Activated T-helper 1 cell treated with anti-CD3 and anti-CD28 coated beads, Interleukin-12 subunit alpha, Interleukin-12 subunit beta, Interleukin-2, Interleukin-4 antibody, amounts not matched to agents 30 ng/mL and 10 ng/mL and 1 ng/mL, durations not matched to agents 14 hours and 24 hours and 36 hours (primary cell): Measurements from ENCODE around the gene GRID2. TPM values are rescaled to one million over a fixed set of nuclear protein-coding genes. Genes with fewer than 3 reads are reported as not detected.

Experiments used
- DNase-seq: peaks from one replicate; pipeline ENCODE4 v3.0.0; 2021; ENCODE audit warnings: low spot score
- H3K27ac Mint-ChIP-seq: one replicate; pipeline ENCODE4 v1.8.0; 2021; ENCODE audit warnings: mild to moderate bottlenecking, mixed read lengths
- H3K27me3 Mint-ChIP-seq: one replicate; pipeline ENCODE4 v1.8.0; 2022; ENCODE audit warnings: mild to moderate bottlenecking, moderate library complexity, mixed read lengths; ENCODE audit not compliant: insufficient read depth
- H3K36me3 Mint-ChIP-seq: one replicate; pipeline ENCODE4 v1.8.0; 2021; ENCODE audit warnings: low read depth, mixed read lengths
- H3K4me1 Mint-ChIP-seq: one replicate; pipeline ENCODE4 v1.8.0; 2021; ENCODE audit warnings: low read depth, mixed read lengths
- H3K4me3 Mint-ChIP-seq: one replicate; pipeline ENCODE4 v1.8.0; 2021; ENCODE audit warnings: mild to moderate bottlenecking, moderate library complexity, mixed read lengths
- H3K9me3 Mint-ChIP-seq: one replicate; pipeline ENCODE4 v1.8.0; 2021; ENCODE audit warnings: mixed read lengths
- intact Hi-C: fragments of 100-400 bp; cut with micrococcal nuclease; formaldehyde crosslinking; loops from one replicate; pipeline ENCODE4 v1.15.1; 2024
- total RNA-seq: library from RNA; stranded (reverse); gene quantifications from 2 replicates; pipeline ENCODE4 v1.2.3, GENCODE V29; 2022

The GRID2 gene
- total RNA-seq, 1 donor from 2014 or later, result not detected

- H3K36me3 Mint-ChIP-seq, result no peaks in the 10 kb centered on the region
- H3K27ac Mint-ChIP-seq, result no peak overlapping the region
- no peak overlapping the region for H3K4me3 Mint-ChIP-seq
- no peak for DNase-seq
- no peaks in the 10 kb centered on the region for H3K27me3 Mint-ChIP-seq
- intact Hi-C loops, result no loop called here
- H3K9me3 Mint-ChIP-seq, result no peaks in the 10 kb centered on the region
- no peaks in the 10 kb centered on the region for H3K4me1 Mint-ChIP-seq
These were observed 895.7 kb downstream of the GRID2 start for GRCh38 chr4:93199492-93199891.

DNA sequence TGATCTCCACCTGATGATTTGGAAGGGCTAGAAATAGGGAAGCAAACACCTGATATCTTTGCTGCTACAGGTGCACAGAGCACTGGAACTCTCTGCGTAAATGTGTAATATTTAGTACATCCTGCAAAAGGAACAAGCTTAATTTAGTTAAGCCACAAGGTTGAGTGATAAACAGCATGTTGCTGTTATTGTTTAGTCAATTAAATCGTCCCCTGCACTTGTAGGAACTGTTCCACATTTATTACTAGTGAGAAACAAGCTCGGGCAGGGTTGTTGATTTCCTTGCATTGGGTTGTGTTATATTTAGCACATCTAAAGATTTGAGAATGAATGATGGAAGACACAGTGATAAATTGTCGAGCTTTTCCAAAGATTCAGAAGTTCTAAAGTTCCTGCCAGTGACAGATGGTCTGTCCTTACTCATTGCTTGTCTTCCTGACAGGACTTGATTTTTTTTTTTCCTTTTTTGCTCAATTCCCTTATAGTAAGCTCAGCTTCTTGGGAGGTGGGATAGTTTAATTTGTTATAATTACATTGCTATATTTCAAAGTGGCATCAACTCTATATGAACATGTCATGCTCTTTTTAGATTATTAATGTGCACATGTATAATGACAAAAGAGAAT lies 897.8 kb downstream of the GRID2 start:
- H3K27me3 Mint-ChIP-seq, result no peaks in the 10 kb centered on the region
- no peak for DNase-seq
- H3K4me1 Mint-ChIP-seq, result no peaks in the 10 kb centered on the region
- no peaks in the 10 kb centered on the region for H3K9me3 Mint-ChIP-seq
- no peak overlapping the region for H3K27ac Mint-ChIP-seq
- H3K4me3 Mint-ChIP-seq, result no peak overlapping the region
- intact Hi-C loops, result no loop called here
- no peaks in the 10 kb centered on the region for H3K36me3 Mint-ChIP-seq

DNA sequence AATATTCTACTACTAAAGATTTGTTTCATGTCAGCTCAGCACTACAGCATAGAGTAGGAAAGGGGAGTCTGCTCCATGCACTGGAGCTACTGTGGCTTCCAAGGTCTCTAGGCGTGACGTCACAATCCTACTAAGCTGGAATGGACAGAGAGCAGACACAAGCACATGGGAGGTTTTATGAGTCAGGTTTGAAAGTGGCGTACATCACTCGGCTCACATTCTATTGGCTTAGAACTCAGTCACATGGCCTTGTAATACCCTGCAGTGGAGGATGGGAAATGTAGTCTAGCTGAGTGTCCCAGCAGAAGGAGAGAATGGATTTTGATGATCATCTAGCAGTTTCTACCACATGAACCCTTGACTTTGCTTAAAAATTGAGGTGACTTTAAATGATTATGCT lies 899.9 kb downstream of the GRID2 start:
- no peak overlapping the region for H3K27ac Mint-ChIP-seq

GRCh38 chr4:93212250-93212649 lies 908.5 kb downstream of the GRID2 start:
- Mint-ChIP-seq H3K4me1 (no peaks in the 10 kb centered on the region), H3K27me3 (no peaks in the 10 kb centered on the region), H3K27ac (no peak overlapping the region), H3K9me3 (no peaks in the 10 kb centered on the region), H3K4me3 (no peak overlapping the region), H3K36me3 (no peaks in the 10 kb centered on the region)
- no peak for DNase-seq
- intact Hi-C loops, result no loop called here

More for the DNA sequence above, 899.9 kb downstream of the GRID2 start:
- intact Hi-C loops, result no loop called here
- H3K27me3 Mint-ChIP-seq, result no peaks in the 10 kb centered on the region
- no peaks in the 10 kb centered on the region for H3K9me3 Mint-ChIP-seq
- H3K4me3 Mint-ChIP-seq, result no peak overlapping the region
- DNase-seq, result no peak
- no peaks in the 10 kb centered on the region for H3K4me1 Mint-ChIP-seq
- H3K36me3 Mint-ChIP-seq, result no peaks in the 10 kb centered on the region

- Mint-ChIP-seq H3K27ac (no peak overlapping the region), H3K27me3 (no peaks in the 10 kb centered on the region)
- intact Hi-C loops, result no loop called here
These were observed 912.9 kb downstream of the GRID2 start for GRCh38 chr4:93216646-93217045.

DNA sequence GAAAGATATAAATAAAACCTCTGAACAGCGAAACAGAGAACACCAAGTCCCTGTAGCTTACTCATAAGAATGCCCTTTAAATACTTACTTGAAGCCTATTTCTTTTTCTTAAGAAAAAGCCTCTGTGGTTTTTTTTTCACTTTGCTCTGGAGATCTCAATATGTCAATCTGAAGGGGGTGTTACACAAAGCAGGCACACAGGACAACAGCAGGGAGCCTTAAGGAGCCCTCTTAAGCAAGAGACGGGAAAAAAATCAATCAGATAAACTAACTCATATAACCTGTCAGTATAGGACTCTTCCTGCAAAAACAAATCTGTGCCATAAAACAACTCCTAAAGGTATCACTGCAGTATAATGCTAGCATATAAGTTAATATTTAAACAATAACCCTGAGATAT lies 913.7 kb downstream of the GRID2 start:
- no peak for DNase-seq
- H3K27me3 Mint-ChIP-seq, result no peaks in the 10 kb centered on the region
- H3K9me3 Mint-ChIP-seq, result no peaks in the 10 kb centered on the region
- no peak overlapping the region for H3K27ac Mint-ChIP-seq
- intact Hi-C loops, result no loop called here
- no peaks in the 10 kb centered on the region for H3K4me1 Mint-ChIP-seq
- H3K36me3 Mint-ChIP-seq, result no peaks in the 10 kb centered on the region
- no peak overlapping the region for H3K4me3 Mint-ChIP-seq

More at GRCh38 chr4:93216646-93217045, 912.9 kb downstream of the GRID2 start:
- Mint-ChIP-seq H3K4me1 (no peaks in the 10 kb centered on the region), H3K36me3 (no peaks in the 10 kb centered on the region), H3K9me3 (no peaks in the 10 kb centered on the region), H3K4me3 (no peak overlapping the region)
- DNase-seq, result no peak

- H3K4me1 Mint-ChIP-seq, result no peaks in the 10 kb centered on the region
- H3K4me3 Mint-ChIP-seq, result no peak overlapping the region
- H3K27me3 Mint-ChIP-seq, result no peaks in the 10 kb centered on the region
- intact Hi-C loops, result no loop called here
- H3K36me3 Mint-ChIP-seq, result no peaks in the 10 kb centered on the region
- no peaks in the 10 kb centered on the region for H3K9me3 Mint-ChIP-seq
- no peak for DNase-seq
- no peak overlapping the region for H3K27ac Mint-ChIP-seq
These were observed 918.0 kb downstream of the GRID2 start for GRCh38 chr4:93221771-93222170.

GRCh38 chr4:93228021-93228420 lies 924.3 kb downstream of the GRID2 start:
- Mint-ChIP-seq H3K36me3 (no peaks in the 10 kb centered on the region), H3K27ac (no peak overlapping the region), H3K4me1 (no peaks in the 10 kb centered on the region), H3K27me3 (no peaks in the 10 kb centered on the region), H3K4me3 (no peak overlapping the region), H3K9me3 (no peaks in the 10 kb centered on the region)
- intact Hi-C loops, result no loop called here
- no peak for DNase-seq

DNA sequence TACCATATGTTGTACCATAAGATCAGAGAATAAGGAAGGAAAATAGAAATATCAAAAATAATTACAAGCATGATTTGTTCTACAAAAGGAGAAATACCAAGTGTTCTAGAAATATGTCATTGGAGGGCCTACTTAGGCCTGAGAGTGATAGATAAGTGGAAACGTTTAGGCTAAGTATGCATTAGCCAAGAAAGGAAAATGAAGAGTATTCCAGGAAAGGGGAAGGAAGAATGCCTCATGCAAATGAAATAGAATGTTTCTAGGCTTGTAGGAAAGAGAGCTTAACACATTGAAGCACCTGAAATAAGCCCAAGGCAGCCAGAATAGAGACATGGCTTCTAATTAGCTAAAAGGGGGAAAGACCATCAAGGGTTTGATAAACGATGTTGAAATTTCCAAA lies 929.1 kb downstream of the GRID2 start:
- intact Hi-C loops, result no loop called here
- Mint-ChIP-seq H3K4me3 (no peak overlapping the region), H3K4me1 (no peaks in the 10 kb centered on the region), H3K27ac (no peak overlapping the region), H3K9me3 (no peaks in the 10 kb centered on the region), H3K27me3 (no peaks in the 10 kb centered on the region), H3K36me3 (no peaks in the 10 kb centered on the region)
- no peak for DNase-seq

DNA sequence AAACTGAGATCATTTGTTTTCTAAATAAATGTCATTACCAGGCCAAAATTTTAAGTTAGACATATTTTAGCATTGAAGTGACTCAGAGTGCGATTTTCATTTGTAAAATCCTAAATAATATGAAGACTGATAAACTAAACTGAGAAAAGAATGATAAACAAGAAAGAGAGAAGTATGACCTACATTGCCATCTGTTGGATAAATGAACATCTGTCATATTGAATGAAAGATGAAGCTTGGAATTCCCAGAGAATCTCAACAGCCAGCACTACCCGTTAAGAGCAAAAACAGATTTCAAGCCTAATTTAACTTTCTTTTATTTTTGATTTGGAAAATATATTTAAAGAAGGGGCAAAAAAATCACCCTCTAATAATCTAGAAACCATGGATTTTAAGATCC lies 933.8 kb downstream of the GRID2 start:
- intact Hi-C loops, result no loop called here
- Mint-ChIP-seq H3K9me3 (no peaks in the 10 kb centered on the region), H3K27ac (no peak overlapping the region), H3K36me3 (no peaks in the 10 kb centered on the region), H3K4me3 (no peak overlapping the region), H3K4me1 (no peaks in the 10 kb centered on the region), H3K27me3 (no peaks in the 10 kb centered on the region)
- no peak for DNase-seq

- no peaks in the 10 kb centered on the region for H3K27me3 Mint-ChIP-seq
- no peak for DNase-seq
- H3K4me3 Mint-ChIP-seq, result no peak overlapping the region
- intact Hi-C loops, result no loop called here
- H3K27ac Mint-ChIP-seq, result no peak overlapping the region
- no peaks in the 10 kb centered on the region for H3K4me1 Mint-ChIP-seq
- no peaks in the 10 kb centered on the region for H3K9me3 Mint-ChIP-seq
- H3K36me3 Mint-ChIP-seq, result no peaks in the 10 kb centered on the region
These were observed 939.5 kb downstream of the GRID2 start for GRCh38 chr4:93243262-93243661.

DNA sequence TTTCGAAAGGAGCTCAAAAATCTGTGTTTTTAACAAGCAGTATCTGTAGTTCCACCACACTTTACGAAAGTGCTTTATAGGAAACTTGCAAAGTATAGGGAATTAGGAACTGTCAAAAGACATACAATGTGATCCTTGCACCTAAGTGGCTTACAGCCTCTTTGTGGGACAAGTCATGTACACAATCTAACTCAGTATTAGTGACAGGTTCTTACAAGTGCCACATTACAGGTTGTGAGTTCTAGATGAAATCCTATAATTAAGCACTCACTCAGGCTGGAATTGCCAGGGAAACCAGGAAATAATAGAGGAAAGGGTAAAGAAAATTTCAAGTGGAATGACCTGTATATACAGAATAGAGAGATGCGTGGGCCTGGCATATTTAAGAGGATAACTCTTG lies 957.4 kb downstream of the GRID2 start:
- intact Hi-C loops, result no loop called here
- peaks cover 8% of the 10 kb centered on the region for H3K9me3 Mint-ChIP-seq
- no peaks in the 10 kb centered on the region for H3K4me1 Mint-ChIP-seq
- H3K36me3 Mint-ChIP-seq, result no peaks in the 10 kb centered on the region
- no peak overlapping the region for H3K4me3 Mint-ChIP-seq
- H3K27me3 Mint-ChIP-seq, result no peaks in the 10 kb centered on the region
- no peak for DNase-seq
- H3K27ac Mint-ChIP-seq, result no peak overlapping the region

- H3K27me3 Mint-ChIP-seq, result no peaks in the 10 kb centered on the region
- no peak overlapping the region for H3K4me3 Mint-ChIP-seq
- DNase-seq, result no peak
- H3K27ac Mint-ChIP-seq, result no peak overlapping the region
- H3K9me3 Mint-ChIP-seq, result peaks cover 8% of the 10 kb centered on the region
- intact Hi-C loops, result no loop called here
- no peaks in the 10 kb centered on the region for H3K36me3 Mint-ChIP-seq
- no peaks in the 10 kb centered on the region for H3K4me1 Mint-ChIP-seq
These were observed 959.4 kb downstream of the GRID2 start for GRCh38 chr4:93263166-93263565.

DNA sequence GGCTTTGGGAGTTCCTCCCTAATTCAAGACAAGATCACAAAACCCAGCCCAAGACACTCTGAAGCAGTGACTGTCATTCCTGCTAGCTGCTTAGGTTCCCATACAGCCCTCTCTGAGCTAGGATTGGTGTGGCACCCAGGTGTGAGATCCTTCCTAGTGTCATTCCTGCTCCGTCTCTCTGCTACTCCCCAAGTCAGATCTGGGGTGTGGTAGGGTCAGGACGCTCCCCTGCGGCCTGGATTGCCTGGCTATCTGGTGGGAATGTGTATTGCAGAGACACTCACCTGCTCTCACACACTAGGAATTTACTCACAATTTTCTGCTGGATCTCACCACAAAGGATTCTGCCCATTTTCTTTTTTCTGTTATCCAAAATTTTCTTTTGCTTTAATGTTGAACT lies 964.0 kb downstream of the GRID2 start:
- no peaks in the 10 kb centered on the region for H3K27me3 Mint-ChIP-seq
- H3K36me3 Mint-ChIP-seq, result no peaks in the 10 kb centered on the region
- H3K9me3 Mint-ChIP-seq, result peaks cover 8% of the 10 kb centered on the region
- H3K27ac Mint-ChIP-seq, result no peak overlapping the region
- no peaks in the 10 kb centered on the region for H3K4me1 Mint-ChIP-seq
- no peak overlapping the region for H3K4me3 Mint-ChIP-seq
- DNase-seq, result no peak
- intact Hi-C loops, result no loop called here
